Fibroblast of lung (primary cell): ENCODE data around the gene ABCA7. TPM values are rescaled to one million over a fixed set of nuclear protein-coding genes. Genes with fewer than 3 reads are reported as not detected.

ENCODE experiments used
- DNase-seq, 2 donors: peaks; one replicate each; pipeline versions ENCODE4 v3.0.0 to v3.0.0-alpha.2; 2010; ENCODE audit warnings: low read depth in 2 of 2
- H2AFZ ChIP-seq: 2 replicates; pipeline ENCODE4 v1.5.1; 2012; ENCODE audit warnings: low read length, control low read depth, inconsistent platforms
- H3K27ac ChIP-seq: 2 replicates; pipeline ENCODE4 v1.5.1; 2011; ENCODE audit warnings: low read length, control low read depth; ENCODE audit not compliant: insufficient read depth
- H3K27me3 ChIP-seq: 2 replicates; pipeline ENCODE4 v1.5.1; 2011; ENCODE audit warnings: mild to moderate bottlenecking, low read length; ENCODE audit not compliant: control insufficient read depth, insufficient read depth
- H3K36me3 ChIP-seq: 2 replicates; pipeline ENCODE4 v1.5.1; 2011; ENCODE audit warnings: low read length; ENCODE audit not compliant: control insufficient read depth, insufficient read depth
- H3K4me1 ChIP-seq: 2 replicates; pipeline ENCODE4 v1.5.1; 2011; ENCODE audit warnings: low read length; ENCODE audit not compliant: control insufficient read depth, insufficient read depth; ENCODE audit errors: extremely low read depth
- H3K4me2 ChIP-seq: 2 replicates; pipeline ENCODE4 v1.5.1; 2011; ENCODE audit warnings: low read length, control low read depth; ENCODE audit not compliant: insufficient read depth; ENCODE audit errors: extremely low read depth
- H3K4me3 ChIP-seq, 4 experiments: fragments of 200-600 bp in 1 of 4; sonication (generic) in 1 of 4; replicated peaks in 1 of 4; 2 replicates each; pipeline ENCODE4 v1.5.1; 2011 to 2016; ENCODE audit warnings: low read length in 4 of 4, low read depth in 3 of 4, mild to moderate bottlenecking in 3 of 4, control low read depth in 2 of 4, inconsistent platforms in 1 of 4, mixed read lengths in 1 of 4; ENCODE audit not compliant: insufficient read depth in 1 of 4; ENCODE audit errors: control extremely low read depth in 1 of 4
- H3K79me2 ChIP-seq: 2 replicates; pipeline ENCODE4 v1.5.1; 2012; ENCODE audit warnings: mild to moderate bottlenecking, low read length, inconsistent platforms; ENCODE audit not compliant: control insufficient read depth, insufficient read depth
- H3K9ac ChIP-seq: 2 replicates; pipeline ENCODE4 v1.5.1; 2011; ENCODE audit warnings: mild to moderate bottlenecking, low read length, control low read depth; ENCODE audit not compliant: insufficient read depth
- H3K9me3 ChIP-seq: 2 replicates; pipeline ENCODE4 v1.5.1; 2012; ENCODE audit warnings: low read depth, low read length; ENCODE audit not compliant: control insufficient read depth, insufficient read depth
- H4K20me1 ChIP-seq: 2 replicates; pipeline ENCODE4 v1.5.1; 2011; ENCODE audit warnings: low read length; ENCODE audit not compliant: control insufficient read depth, insufficient read depth; ENCODE audit errors: extremely low read depth
- CTCF ChIP-seq, 2 donors: IDR thresholded peaks in 1 of 2; conservative IDR thresholded peaks in 1 of 2; 1 replicate in 1 of 2; 2 replicates in 1 of 2; pipeline ENCODE4 v1.5.1; 2011 to 2012; ENCODE audit warnings: low read length in 2 of 2, control low read depth in 1 of 2, inconsistent platforms in 1 of 2, low read depth in 1 of 2, mild to moderate bottlenecking in 1 of 2
- EZH2 ChIP-seq: IDR thresholded peaks from 2 replicates; pipeline ENCODE4 v1.5.1; 2012; ENCODE audit warnings: low read length, control low read depth, mild to moderate bottlenecking; ENCODE audit errors: missing control alignments
- polyA plus RNA-seq, 2 donors: library from polyadenylated mRNA; depleted of rRNA in 1 of 2; stranded (reverse) in 1 of 2; unstranded in 1 of 2; fragments of >200 nt; gene quantifications; 2 replicates each; pipeline ENCODE4 v1.2.1, GENCODE V29; 2011 to 2012; ENCODE audit warnings: missing spikeins in 1 of 2
- total RNA-seq: library from RNA; depleted of rRNA; stranded (reverse); fragments of >200 nt; gene quantifications from 2 replicates; pipeline ENCODE4 v1.2.1, GENCODE V29; 2014

The ABCA7 gene
- total and polyA plus RNA-seq, 2 donors (not counting 1 experiment from before 2014, with no cell fraction given) = 2.2 to 9.7 TPM

GRCh38 chr19:1009041-1009980 is 30.6 kb upstream of the ABCA7 start:
- Histone ChIP-seq H3K9me3 (no peaks in the 10 kb centered on the region), H3K27me3 (no peaks in the 10 kb centered on the region), H4K20me1 (no peaks in the 10 kb centered on the region), H3K79me2 (peaks cover 18% of the 10 kb centered on the region), H3K9ac (peak overlapping the region; percentile 55), H3K4me2 (peak overlapping the region; percentile 48), H3K27ac (peak overlapping the region; percentile 76), H3K36me3 (peaks cover 19% of the 10 kb centered on the region), H2AFZ (no peak overlapping the region), H3K4me3 (peak overlapping the region in 1 of 4 experiments; percentile 22), H3K4me1 (peaks cover 16% of the 10 kb centered on the region)
- DNase-seq = peak in 1 of 2 donors; percentile 92
- no peak for TF ChIP-seq EZH2
- no peak for TF ChIP-seq CTCF (conservative IDR thresholded peaks at IDR 0.05 in 1 of 2, IDR thresholded peaks at IDR 0.05 in 1 of 2; ENCODE audit: low read depth in 1 of 2, low read length in 2 of 2)

- Histone ChIP-seq H3K27ac (peak overlapping the region; percentile 76), H3K27me3 (no peaks in the 10 kb centered on the region)
Measured at GRCh38 chr19:1009981-1010538, 29.8 kb upstream of the ABCA7 start.

More at GRCh38 chr19:1009981-1010538, 29.8 kb upstream of the ABCA7 start:
- no peak for DNase-seq
- Histone ChIP-seq H3K9ac (no peak overlapping the region), H3K4me3 (no peak overlapping the region), H4K20me1 (no peaks in the 10 kb centered on the region), H2AFZ (no peak overlapping the region), H3K36me3 (peaks cover 22% of the 10 kb centered on the region), H3K9me3 (no peaks in the 10 kb centered on the region), H3K4me1 (peaks cover 16% of the 10 kb centered on the region), H3K79me2 (peaks cover 26% of the 10 kb centered on the region), H3K4me2 (peak overlapping the region; percentile 48)
- TF ChIP-seq CTCF (conservative IDR thresholded peaks at IDR 0.05 in 1 of 2, IDR thresholded peaks at IDR 0.05 in 1 of 2; ENCODE audit: low read depth in 1 of 2, low read length in 2 of 2) (no peak), EZH2 (no peak)
